AG04450 (cell line): ENCODE measurements around the gene TXNDC17. TPM values are rescaled to one million over a fixed set of nuclear protein-coding genes. Genes with fewer than 3 reads are reported as not detected.

ENCODE experiments used
- CTCF ChIA-PET: fragments of 300-600, 350-600 bp; formaldehyde crosslinking; extraction: SDS; loops from one replicate; lab custom pipeline; 2022; ENCODE audit warnings: antibody characterized with exemption, inconsistent platforms; lab: Charles Lee
- POLR2A ChIA-PET: fragments of 350-600 bp; formaldehyde crosslinking; extraction: SDS; loops from one replicate; lab custom pipeline; 2021; ENCODE audit warnings: antibody characterized with exemption, inconsistent platforms; lab: Yijun Ruan, JAX
- DNase-seq: peaks from one replicate; pipeline ENCODE4 v3.0.0-alpha.2; 2011; ENCODE audit warnings: low read depth, low spot score
- H3K27ac ChIP-seq: one replicate; pipeline ENCODE4 v1.5.1; 2012; ENCODE audit warnings: low read depth, low read length, control low read depth
- H3K27me3 ChIP-seq: one replicate; pipeline ENCODE4 v1.6.0; 2012; ENCODE audit warnings: low read length; ENCODE audit not compliant: control insufficient read depth, insufficient read depth
- H3K4me3 ChIP-seq: 2 replicates; pipeline ENCODE4 v1.5.1; 2011; ENCODE audit warnings: mild to moderate bottlenecking, low read depth, low read length, control low read depth
- H3K9me3 ChIP-seq: 2 replicates; pipeline ENCODE4 v1.5.1; 2012; ENCODE audit warnings: low read length; ENCODE audit not compliant: control insufficient read depth, insufficient read depth
- CTCF ChIP-seq: IDR thresholded peaks from 2 replicates; pipeline ENCODE4 v1.5.1; 2011; ENCODE audit warnings: low read depth, low read length, control low read depth, inconsistent platforms
- polyA plus RNA-seq: library from polyadenylated mRNA; depleted of rRNA; stranded (reverse); fragments of >200 nt; gene quantifications from 2 replicates; pipeline ENCODE4 v1.2.3, GENCODE V29; 2011

The TXNDC17 gene
- polyA plus RNA-seq, 1 experiment = 320 TPM

DNA sequence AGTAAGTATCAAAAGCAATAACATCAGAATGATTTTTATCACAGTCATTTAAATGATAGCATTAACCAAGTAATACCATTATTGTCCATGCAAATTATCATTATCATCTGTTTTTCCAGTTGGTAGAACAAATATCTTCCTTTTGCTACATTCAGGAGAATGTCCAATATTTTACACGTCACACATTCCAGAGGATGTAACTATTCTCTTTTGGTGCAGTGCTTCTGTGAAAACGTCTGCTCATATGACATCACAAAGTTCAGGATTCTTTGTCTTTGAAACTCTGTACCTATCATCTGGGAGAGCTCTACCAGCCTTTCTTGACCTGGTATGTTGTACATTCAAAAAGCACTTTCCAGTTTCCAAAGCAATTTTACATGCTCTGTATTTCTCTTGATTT lies 44.3 kb upstream of the TXNDC17 start:
- no peaks in the 10 kb centered on the region for H3K9me3 ChIP-seq
- POLR2A ChIA-PET = no interaction called here
- CTCF ChIA-PET = no interaction called here
- no peaks in the 10 kb centered on the region for H3K27me3 ChIP-seq
- no peak overlapping the region for H3K4me3 ChIP-seq
- TF ChIP-seq CTCF = no peak
- no peak overlapping the region for H3K27ac ChIP-seq
- no peak for DNase-seq

GRCh38 chr17:6596941-6597340 lies 43.9 kb upstream of the TXNDC17 start:
- no peaks in the 10 kb centered on the region for H3K9me3 ChIP-seq
- no peaks in the 10 kb centered on the region for H3K27me3 ChIP-seq
- TF ChIP-seq CTCF = no peak
- H3K4me3 ChIP-seq = no peak overlapping the region
- H3K27ac ChIP-seq = no peak overlapping the region
- no peak for DNase-seq
- ChIA-PET POLR2A (no interaction called here), CTCF (interaction anchor here (0.6 to 1.4 kb wide), 2 partner anchors 43 to 123 kb away, joined by 3 read pairs; partner anchors contain the start of gene KIAA0753)

DNA sequence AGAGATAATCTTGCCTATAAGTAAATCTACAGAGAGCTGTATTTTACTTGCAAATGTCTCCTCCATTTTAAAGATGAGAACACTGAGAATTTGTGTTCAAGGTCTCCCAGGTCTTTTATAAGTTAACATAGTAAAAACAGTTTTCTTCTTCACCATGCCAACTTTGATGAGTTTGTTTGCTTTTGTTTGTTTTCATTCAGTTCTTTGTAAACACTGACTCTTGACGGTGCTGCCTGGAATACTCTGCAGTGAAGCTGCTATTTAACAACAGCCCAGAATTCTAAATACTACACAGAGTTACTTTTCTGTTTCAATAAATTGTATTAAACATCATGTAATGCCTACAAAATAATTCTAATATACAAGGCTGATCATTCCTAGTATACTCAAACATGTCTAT lies 43.1 kb upstream of the TXNDC17 start:
- CTCF ChIA-PET = interaction anchor here (1.4 kb wide), 1 partner anchor 124 kb away, joined by 3 read pairs; no protein-coding TSS in a partner anchor
- no peak for DNase-seq
- H3K27me3 ChIP-seq = no peaks in the 10 kb centered on the region
- TF ChIP-seq CTCF = no peak
- H3K4me3 ChIP-seq = no peak overlapping the region
- H3K9me3 ChIP-seq = no peaks in the 10 kb centered on the region
- POLR2A ChIA-PET = no interaction called here
- H3K27ac ChIP-seq = no peak overlapping the region

GRCh38 chr17:6599364-6599763 lies 41.5 kb upstream of the TXNDC17 start:
- H3K27me3 ChIP-seq = no peaks in the 10 kb centered on the region
- no peak overlapping the region for H3K27ac ChIP-seq
- TF ChIP-seq CTCF = no peak
- DNase-seq = no peak
- H3K4me3 ChIP-seq = no peak overlapping the region
- POLR2A ChIA-PET = no interaction called here
- no peaks in the 10 kb centered on the region for H3K9me3 ChIP-seq
- CTCF ChIA-PET = interaction anchor here (0.9 to 1.5 kb wide), 3 partner anchors 20 to 126 kb away, joined by 3 to 4 read pairs (median 3); no protein-coding TSS in a partner anchor

DNA sequence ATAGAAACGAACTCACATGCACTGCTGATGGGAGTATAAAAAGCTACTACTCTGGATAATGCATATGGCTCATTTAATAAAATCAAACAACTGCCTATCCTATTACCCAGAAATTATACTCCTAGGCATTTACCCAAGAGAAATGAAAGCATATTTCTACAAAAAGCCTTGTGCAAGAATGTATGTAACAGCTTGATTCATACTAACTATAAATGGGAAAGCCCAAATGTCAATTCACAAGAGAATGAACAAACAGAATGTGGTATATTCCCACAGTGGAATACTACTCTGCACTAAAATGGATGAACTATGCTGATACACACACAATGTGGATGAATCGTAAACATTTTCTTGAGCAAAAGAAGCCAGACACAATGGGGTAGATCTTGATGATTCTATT lies 38.7 kb upstream of the TXNDC17 start:
- no peak for DNase-seq
- Histone ChIP-seq H3K9me3 (no peaks in the 10 kb centered on the region), H3K27ac (no peak overlapping the region), H3K27me3 (no peaks in the 10 kb centered on the region), H3K4me3 (no peak overlapping the region)
- TF ChIP-seq CTCF = no peak
- CTCF ChIA-PET = no interaction called here
- POLR2A ChIA-PET = interaction anchor here (0.8 kb wide), 1 partner anchor 10 kb away, joined by 4 read pairs; no protein-coding TSS in a partner anchor
